ENCODE measurements around the gene PSORS1C2. TPM values are rescaled to one million over a fixed set of nuclear protein-coding genes. Genes with fewer than 3 reads are reported as not detected.

The PSORS1C2 gene
- polyA plus RNA-seq, 1 experiment, result not detected

DNA sequence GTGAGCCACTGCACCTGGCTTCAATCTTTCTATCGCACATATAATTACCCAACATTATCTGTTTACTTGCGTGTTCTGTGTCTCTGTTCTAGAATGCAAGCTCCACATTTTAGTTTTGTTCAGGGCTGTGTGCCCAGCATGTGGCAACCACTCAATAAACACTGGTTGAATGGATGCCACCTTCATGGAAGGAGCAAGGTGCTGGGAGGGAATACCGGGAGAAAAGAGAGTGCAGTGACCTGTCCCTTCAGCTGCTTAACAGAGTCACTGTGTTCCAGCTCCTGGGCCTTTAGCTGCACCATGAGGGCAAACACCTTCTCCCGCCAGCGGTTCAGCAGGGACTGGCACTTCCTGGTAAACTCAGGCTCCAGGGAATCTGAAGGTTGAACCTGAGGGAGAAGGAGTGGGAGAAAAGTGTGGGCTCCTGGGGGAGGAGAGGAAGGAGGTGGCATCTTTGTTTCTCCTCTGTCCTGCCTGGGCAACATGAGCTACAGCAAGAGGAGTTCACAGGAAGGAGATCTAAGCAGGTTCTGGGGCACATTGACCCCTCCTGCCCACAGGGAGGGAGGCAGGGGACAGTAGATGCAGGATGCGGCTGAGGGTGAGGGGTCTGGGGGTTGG, 11.1 kb upstream of the PSORS1C2 start:
- ChIA-PET POLR2A (no interaction called here), CTCF (interaction anchor here (1.1 kb wide), 1 partner anchor 42 kb away, joined by 4 read pairs; no protein-coding TSS in a partner anchor)
- H3K36me3 ChIP-seq (ENCODE audit: control insufficient read depth, insufficient read depth, low read length), result peaks cover 10% of the 10 kb centered on the region
- no peaks in the 10 kb centered on the region for H3K27me3 ChIP-seq (ENCODE audit: control insufficient read depth, insufficient read depth, low read length)
- DNase-seq (ENCODE audit: low read depth), result no peak
- TF ChIP-seq, protein P1, sequence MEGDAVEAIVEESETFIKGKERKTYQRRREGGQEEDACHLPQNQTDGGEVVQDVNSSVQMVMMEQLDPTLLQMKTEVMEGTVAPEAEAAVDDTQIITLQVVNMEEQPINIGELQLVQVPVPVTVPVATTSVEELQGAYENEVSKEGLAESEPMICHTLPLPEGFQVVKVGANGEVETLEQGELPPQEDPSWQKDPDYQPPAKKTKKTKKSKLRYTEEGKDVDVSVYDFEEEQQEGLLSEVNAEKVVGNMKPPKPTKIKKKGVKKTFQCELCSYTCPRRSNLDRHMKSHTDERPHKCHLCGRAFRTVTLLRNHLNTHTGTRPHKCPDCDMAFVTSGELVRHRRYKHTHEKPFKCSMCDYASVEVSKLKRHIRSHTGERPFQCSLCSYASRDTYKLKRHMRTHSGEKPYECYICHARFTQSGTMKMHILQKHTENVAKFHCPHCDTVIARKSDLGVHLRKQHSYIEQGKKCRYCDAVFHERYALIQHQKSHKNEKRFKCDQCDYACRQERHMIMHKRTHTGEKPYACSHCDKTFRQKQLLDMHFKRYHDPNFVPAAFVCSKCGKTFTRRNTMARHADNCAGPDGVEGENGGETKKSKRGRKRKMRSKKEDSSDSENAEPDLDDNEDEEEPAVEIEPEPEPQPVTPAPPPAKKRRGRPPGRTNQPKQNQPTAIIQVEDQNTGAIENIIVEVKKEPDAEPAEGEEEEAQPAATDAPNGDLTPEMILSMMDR (IDR thresholded peaks at IDR 0.05; ENCODE audit: insufficient read depth, low read depth, low read length), result no peak
- no peak overlapping the region for H3K4me3 ChIP-seq (ENCODE audit: low read depth, low read length)

DNA sequence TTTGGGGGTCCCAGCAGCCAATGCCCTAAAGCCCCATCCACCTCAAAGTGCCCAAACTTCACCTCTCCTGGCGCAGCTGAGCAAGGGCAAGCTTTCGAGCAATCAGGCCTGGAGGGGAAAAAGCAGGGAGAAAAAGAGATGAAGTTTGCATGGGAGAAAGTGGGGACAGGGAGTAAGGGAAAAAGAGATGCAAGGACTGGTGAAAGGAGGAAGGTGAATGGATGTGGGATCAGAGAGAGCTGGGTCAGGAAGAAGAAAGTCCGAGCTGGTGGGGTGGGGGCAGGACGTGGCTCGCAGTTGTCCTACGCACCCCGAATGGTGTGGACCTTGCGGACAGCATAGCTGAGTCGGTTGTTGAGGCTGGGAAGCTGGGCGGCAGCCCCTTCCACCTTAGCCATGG, 6.5 kb upstream of the PSORS1C2 start:
- Histone ChIP-seq H3K36me3 (ENCODE audit: control insufficient read depth, insufficient read depth, low read length) (peaks cover 7% of the 10 kb centered on the region), H3K4me3 (ENCODE audit: low read depth, low read length) (no peak overlapping the region), H3K27me3 (ENCODE audit: control insufficient read depth, insufficient read depth, low read length) (no peaks in the 10 kb centered on the region)
- DNase-seq (ENCODE audit: low read depth), result no peak
- TF ChIP-seq, protein P1 (IDR thresholded peaks at IDR 0.05; ENCODE audit: insufficient read depth, low read depth, low read length), result no peak
- CTCF ChIA-PET, result interaction anchor here (1.1 to 9.2 kb wide), 5 partner anchors 8 to 221 kb away, joined by 3 to 166 read pairs (median 7); no protein-coding TSS in a partner anchor
- POLR2A ChIA-PET, result no interaction called here

DNA sequence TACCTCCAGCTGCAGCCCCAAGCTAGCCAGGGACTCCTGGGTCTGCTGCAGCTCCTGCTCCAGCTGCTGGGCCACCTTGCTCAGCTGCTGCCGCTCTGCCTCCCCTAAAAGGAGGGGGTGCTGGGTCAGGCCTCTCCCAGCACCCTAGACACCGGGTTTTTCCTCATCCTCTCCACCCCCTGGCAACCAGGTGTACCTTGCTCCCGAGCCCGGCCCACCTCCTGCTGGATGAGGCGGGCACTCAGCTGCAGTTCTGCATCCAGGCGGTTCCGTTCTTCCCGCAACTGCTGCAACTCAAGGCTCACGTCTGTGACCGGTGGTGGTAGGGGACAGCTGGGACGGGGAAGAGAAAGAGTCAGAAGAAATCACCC, 6.1 kb upstream of the PSORS1C2 start:
- no peaks in the 10 kb centered on the region for H3K27me3 ChIP-seq (ENCODE audit: control insufficient read depth, insufficient read depth, low read length)
- CTCF ChIA-PET, result interaction anchor here (1.5 to 9.2 kb wide), 4 partner anchors 11 to 222 kb away, joined by 4 to 166 read pairs (median 8); no protein-coding TSS in a partner anchor
- TF ChIP-seq, protein P1 (IDR thresholded peaks at IDR 0.05; ENCODE audit: insufficient read depth, low read depth, low read length), result no peak
- DNase-seq (ENCODE audit: low read depth), result no peak
- POLR2A ChIA-PET, result no interaction called here
- H3K36me3 ChIP-seq (ENCODE audit: control insufficient read depth, insufficient read depth, low read length), result peaks cover 6% of the 10 kb centered on the region
- no peak overlapping the region for H3K4me3 ChIP-seq (ENCODE audit: low read depth, low read length)

DNA sequence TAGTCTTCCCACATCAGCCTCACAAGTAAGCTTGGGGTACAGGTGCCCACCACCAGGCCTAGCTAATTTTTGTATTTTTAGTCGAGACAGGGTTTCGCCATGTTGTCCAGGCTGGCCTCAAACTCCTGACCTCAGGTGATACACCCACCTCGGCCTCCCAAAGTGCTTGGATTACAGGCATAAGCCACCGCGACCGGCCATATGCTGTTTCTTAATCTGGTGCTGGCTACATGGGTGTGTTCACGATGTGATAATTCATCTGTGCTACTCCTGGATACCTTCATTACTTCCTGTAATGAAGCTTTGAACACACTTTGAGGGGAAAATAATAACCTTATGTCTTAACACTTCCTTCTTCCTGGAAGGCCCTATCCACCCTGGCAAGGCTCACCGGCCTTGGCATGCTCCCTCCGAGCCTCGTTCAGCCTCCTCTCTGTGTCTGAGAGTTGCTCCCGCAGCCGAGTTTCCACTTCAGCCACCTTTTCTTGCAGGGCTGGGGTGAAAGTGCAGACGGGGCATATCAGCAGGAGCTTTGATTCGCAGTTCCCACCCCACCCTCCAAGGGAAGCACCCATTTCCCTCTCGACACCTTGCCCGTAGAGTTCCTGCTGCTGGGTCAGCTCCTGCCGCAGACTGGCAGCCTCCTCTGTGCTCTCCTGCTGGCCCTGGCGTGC, 5.6 kb upstream of the PSORS1C2 start:
- POLR2A ChIA-PET, result no interaction called here
- CTCF ChIA-PET, result interaction anchor here (1.5 to 9.2 kb wide), 5 partner anchors 11 to 222 kb away, joined by 4 to 166 read pairs (median 7); no protein-coding TSS in a partner anchor
- DNase-seq (ENCODE audit: low read depth), result no peak
- TF ChIP-seq, protein P1 (IDR thresholded peaks at IDR 0.05; ENCODE audit: insufficient read depth, low read depth, low read length), result no peak
- Histone ChIP-seq H3K36me3 (ENCODE audit: control insufficient read depth, insufficient read depth, low read length) (peaks cover 4% of the 10 kb centered on the region), H3K4me3 (ENCODE audit: low read depth, low read length) (no peak overlapping the region), H3K27me3 (ENCODE audit: control insufficient read depth, insufficient read depth, low read length) (no peaks in the 10 kb centered on the region)

DNA sequence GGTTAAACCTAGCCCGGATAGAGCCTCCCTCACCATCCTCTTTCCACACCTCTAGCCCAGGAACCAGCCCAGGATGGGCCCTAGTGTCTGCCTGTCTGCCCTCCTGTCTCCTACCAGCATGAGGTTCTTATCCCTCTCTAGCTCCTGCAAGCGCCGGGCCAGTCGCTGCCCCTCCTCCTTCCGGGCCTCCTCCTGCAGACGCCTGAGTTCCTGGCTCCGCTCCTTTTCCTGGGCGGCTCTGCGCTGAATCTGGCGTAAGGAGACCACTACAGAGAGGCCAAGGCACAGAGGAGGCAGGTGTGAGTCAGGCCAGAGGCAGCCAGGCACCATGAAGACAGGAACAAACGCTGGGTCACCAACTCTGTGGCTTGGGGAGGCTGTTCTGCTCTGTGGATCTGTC, 4.3 kb upstream of the PSORS1C2 start:
- CTCF ChIA-PET, result interaction anchor here (2.1 to 9.2 kb wide), 4 partner anchors 13 to 224 kb away, joined by 6 to 166 read pairs (median 9); no protein-coding TSS in a partner anchor
- POLR2A ChIA-PET, result no interaction called here
- TF ChIP-seq, protein P1 (IDR thresholded peaks at IDR 0.05; ENCODE audit: insufficient read depth, low read depth, low read length), result no peak
- H3K36me3 ChIP-seq (ENCODE audit: control insufficient read depth, insufficient read depth, low read length), result peaks cover 4% of the 10 kb centered on the region
- H3K4me3 ChIP-seq (ENCODE audit: low read depth, low read length), result no peak overlapping the region
- DNase-seq (ENCODE audit: low read depth), result no peak
- H3K27me3 ChIP-seq (ENCODE audit: control insufficient read depth, insufficient read depth, low read length), result no peaks in the 10 kb centered on the region
